D721Med (cell line): ENCODE measurements around the gene TRIM46.

Source experiments
- DNase-seq: peaks from one replicate; pipeline ENCODE4 v3.0.0; 2011; ENCODE audit warnings: low spot score; ENCODE audit not compliant: insufficient read length
- FAIRE-seq: peaks from 2 replicates; lab custom pipeline; 2011; peaks lifted over from hg19 to GRCh38; lab: Jason Lieb, UNC
- TF ChIP-seq, protein P1 (sequence below): IDR thresholded peaks from 2 replicates; pipeline ENCODE4 v1.5.1; 2012; ENCODE audit warnings: mild to moderate bottlenecking, control low read depth; ENCODE audit not compliant: insufficient read depth; ENCODE audit errors: missing control alignments

Gene TRIM46

DNA sequence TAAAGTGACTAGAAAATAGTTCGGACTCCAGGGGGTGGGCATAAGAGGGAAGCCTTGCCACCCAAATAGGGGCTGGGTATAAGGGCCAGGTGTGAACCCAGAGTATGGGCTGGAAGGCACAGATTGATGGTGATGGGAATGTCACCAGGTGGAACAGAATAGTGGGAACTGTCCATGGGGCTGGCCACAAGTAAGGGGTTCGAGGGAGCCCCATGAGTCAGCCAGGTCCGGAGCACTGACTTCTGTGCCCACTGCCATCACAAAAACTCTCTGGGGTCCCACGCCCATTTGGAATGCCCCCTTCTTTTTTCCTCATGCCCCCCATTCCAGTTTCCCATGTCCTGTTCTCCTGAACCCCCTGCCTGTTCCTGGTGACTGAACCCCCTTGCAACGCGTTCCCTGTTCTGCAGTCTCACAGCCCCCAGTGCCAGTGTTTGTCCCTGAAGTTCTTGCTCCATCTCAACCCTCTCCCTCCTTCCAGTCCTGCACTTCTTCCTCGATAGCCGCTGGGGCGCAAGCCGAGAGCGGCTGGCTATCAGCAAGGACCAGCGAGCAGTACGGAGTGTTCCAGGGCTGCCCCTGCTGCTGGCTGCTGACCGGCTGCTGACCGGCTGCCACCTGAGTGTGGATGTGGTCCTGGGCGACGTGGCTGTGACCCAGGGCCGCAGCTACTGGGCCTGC is 7.9 kb downstream of the TRIM46 start:
- no peak for DNase-seq
- FAIRE-seq, result no peak
- TF ChIP-seq, protein P1, sequence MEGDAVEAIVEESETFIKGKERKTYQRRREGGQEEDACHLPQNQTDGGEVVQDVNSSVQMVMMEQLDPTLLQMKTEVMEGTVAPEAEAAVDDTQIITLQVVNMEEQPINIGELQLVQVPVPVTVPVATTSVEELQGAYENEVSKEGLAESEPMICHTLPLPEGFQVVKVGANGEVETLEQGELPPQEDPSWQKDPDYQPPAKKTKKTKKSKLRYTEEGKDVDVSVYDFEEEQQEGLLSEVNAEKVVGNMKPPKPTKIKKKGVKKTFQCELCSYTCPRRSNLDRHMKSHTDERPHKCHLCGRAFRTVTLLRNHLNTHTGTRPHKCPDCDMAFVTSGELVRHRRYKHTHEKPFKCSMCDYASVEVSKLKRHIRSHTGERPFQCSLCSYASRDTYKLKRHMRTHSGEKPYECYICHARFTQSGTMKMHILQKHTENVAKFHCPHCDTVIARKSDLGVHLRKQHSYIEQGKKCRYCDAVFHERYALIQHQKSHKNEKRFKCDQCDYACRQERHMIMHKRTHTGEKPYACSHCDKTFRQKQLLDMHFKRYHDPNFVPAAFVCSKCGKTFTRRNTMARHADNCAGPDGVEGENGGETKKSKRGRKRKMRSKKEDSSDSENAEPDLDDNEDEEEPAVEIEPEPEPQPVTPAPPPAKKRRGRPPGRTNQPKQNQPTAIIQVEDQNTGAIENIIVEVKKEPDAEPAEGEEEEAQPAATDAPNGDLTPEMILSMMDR, result no peak

DNA sequence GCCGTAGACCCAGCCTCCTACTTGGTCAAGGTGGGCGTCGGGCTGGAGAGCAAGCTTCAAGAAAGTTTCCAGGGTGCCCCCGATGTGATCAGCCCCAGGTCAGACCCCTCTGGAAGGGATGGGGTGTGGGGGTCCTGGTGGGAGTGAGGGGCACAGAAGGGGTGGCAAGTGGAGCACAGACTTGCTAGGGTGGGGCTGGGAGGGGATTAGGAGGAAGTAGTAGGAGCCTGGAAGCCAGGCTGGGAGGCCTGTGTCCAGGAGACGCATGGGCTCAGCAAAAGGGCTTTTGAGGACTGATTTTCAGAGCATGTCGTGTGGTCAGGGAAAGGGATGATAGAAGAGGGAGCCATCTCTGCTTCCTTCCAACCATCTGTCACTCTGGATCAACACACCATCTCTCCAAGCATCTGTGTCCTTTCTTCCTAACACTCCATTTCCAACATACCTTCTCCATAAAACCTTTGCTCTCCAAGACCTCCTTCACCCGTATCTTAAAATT is 8.5 kb downstream of the TRIM46 start:
- TF ChIP-seq, protein P1, result no peak
- DNase-seq (no peak), FAIRE-seq (no peak)

DNA sequence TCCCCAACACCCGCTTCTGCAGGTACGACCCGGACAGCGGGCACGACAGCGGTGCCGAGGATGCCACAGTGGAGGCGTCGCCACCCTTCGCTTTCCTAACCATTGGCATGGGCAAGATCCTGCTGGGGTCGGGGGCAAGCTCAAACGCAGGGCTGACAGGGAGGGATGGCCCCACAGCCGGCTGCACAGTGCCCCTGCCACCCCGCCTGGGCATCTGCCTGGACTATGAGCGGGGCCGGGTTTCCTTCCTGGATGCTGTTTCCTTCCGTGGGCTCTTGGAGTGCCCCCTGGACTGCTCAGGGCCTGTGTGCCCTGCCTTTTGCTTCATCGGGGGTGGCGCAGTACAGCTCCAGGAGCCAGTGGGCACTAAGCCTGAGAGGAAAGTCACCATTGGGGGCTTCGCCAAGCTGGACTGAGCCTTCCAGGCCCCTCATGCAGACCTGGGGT is 10.1 kb downstream of the TRIM46 start:
- FAIRE-seq (no peak), DNase-seq (no peak)
- TF ChIP-seq, protein P1, result no peak

DNA sequence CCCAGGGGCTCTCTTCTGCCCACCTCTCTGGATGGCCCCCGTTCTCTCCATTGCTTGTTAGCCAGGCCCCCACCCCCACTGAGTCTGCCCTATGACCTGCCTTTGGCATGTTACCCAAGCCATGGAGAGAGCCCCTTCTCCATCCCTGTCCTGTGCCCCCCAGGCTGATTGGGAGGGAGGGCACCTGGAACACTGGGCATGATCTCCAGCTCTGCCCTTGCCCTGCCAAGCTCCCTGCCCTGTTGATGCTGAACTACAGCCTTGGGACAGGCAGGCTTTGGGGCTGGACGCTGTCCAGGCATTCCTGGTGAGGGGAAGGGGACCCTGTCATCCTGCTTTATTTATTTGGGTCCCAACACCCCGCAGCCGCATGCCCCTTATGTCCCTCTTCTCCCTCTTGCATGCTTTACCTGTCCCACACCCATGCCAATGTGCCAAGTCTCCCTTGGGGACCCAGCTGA is 10.7 kb downstream of the TRIM46 start:
- DNase-seq (no peak), FAIRE-seq (no peak)
- TF ChIP-seq, protein P1, result no peak

DNA sequence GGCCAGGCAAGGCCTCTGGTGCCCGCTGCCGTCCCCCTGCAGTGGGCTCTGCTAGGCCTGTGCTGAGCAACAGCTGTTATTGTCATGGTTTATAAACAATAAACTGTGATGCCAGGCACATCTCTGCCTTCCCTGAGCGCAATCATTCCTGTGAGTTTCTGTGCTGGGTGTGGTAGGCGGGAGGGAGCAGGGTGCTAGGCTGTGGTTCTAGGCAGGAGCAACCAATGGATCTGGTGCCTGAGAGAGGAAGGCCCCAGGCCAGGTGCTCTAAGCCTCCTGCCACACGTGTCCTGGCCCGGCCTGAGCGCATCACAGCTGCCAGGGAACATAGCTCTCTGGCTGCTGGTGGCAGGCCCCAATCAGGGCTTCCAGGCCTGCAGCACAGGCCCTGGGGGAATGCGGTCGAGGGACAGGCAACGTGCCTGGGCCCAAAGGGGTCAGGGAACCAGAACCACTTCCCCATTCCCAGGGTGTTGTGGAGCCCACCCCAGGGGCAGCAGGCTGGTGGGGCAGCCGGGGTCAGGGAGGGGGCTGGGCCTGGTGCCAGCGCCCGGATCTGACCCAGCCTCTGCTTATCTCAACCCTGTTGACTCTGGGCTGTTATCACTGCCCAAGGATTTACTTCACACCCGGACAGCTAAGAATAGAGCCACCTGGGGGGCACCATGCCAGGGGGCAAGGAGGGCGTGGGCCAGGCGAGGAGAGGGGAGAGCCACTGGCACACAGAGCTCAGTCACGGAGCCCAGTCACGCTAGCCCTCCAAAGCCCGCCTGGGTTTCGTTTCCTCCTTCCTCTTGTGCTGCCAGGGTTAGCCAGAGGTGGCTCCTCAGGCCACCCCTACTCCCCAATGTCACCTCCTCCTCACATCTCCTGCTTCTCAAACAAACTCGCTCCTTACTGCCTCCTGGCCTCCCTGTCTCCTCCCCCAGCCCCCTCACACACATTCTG is 11.5 kb downstream of the TRIM46 start:
- DNase-seq (no peak), FAIRE-seq (no peak)
- TF ChIP-seq, protein P1, result no peak

DNA sequence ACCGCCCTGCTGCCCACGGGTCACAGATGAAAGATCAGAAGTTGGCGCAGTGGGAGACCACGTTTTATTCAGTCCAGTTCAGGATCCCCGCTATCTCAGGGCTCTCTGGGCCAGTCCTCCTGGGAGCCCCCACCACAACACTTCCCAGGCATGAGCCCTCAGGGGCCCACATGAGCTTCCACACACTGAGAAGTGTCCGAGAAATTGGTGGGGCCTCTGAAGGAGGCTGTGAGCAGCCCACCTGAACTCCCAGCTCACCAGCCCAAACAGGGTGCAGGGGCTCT is 12.1 kb downstream of the TRIM46 start:
- no peak for FAIRE-seq
- TF ChIP-seq, protein P1, result no peak
- DNase-seq, result no peak
